T-helper 22 cell (primary cell): ENCODE data around the gene RPS10.
"Not testable (repeated sequence)": the region's sequence is repeated elsewhere in the genome, so short reads cannot be mapped to it uniquely, and the experiment has no call there.

Experiments used
- DNase-seq: peaks from one replicate; pipeline ENCODE4 v3.0.0-alpha.2; 2020; ENCODE audit warnings: low read depth

The RPS10 gene

GRCh38 chr6:34447910-34448309 is 22.0 kb upstream of the RPS10 start:
- no peak for DNase-seq

GRCh38 chr6:34447386-34447785 is 21.5 kb upstream of the RPS10 start:
- no peak for DNase-seq

GRCh38 chr6:34445313-34445860 is 19.5 kb upstream of the RPS10 start:
- no peak for DNase-seq

- no peak for DNase-seq
These were observed 15.7 kb upstream of the RPS10 start for GRCh38 chr6:34441526-34441925.

- no peak for DNase-seq
These were observed 13.6 kb upstream of the RPS10 start for GRCh38 chr6:34439442-34439841.

GRCh38 chr6:34438705-34439104 is 12.8 kb upstream of the RPS10 start:
- DNase-seq, result no peak

GRCh38 chr6:34437644-34437970 is 11.7 kb upstream of the RPS10 start:
- DNase-seq, result no peak

GRCh38 chr6:34436803-34437643 is 11.2 kb upstream of the RPS10 start:
- no peak for DNase-seq

GRCh38 chr6:34435916-34436315 is 10.0 kb upstream of the RPS10 start:
- no peak for DNase-seq

- DNase-seq, result no peak
These were observed 754 bp downstream of the RPS10 start for GRCh38 chr6:34425132-34425497.

- DNase-seq, result no peak
These were observed 1.4 kb downstream of the RPS10 start for GRCh38 chr6:34424200-34425131.

- no peak for DNase-seq
These were observed 2.6 kb downstream of the RPS10 start for GRCh38 chr6:34423254-34423653.

GRCh38 chr6:34418367-34418766 is 7.5 kb downstream of the RPS10 start:
- DNase-seq, result no peak

- DNase-seq, result no peak
These were observed 8.9 kb downstream of the RPS10 start for GRCh38 chr6:34416877-34417371.

GRCh38 chr6:34414999-34415858 is 10.6 kb downstream of the RPS10 start:
- DNase-seq, result peak; percentile 9

- DNase-seq, result no peak
These were observed 13.1 kb downstream of the RPS10 start for GRCh38 chr6:34412643-34413214.

GRCh38 chr6:34412016-34412415 is 13.9 kb downstream of the RPS10 start:
- no peak for DNase-seq

- DNase-seq, result not testable (repeated sequence)
These were observed 18.0 kb downstream of the RPS10 start for GRCh38 chr6:34407915-34408314.

GRCh38 chr6:34396518-34396917 is 29.4 kb downstream of the RPS10 start:
- DNase-seq, result no peak

- no peak for DNase-seq
These were observed 31.9 kb downstream of the RPS10 start for GRCh38 chr6:34393966-34394305.

GRCh38 chr6:34393191-34393965 is 32.5 kb downstream of the RPS10 start:
- no peak for DNase-seq
